Muscle of leg (tissue), 11 donors: ENCODE results near the gene MAMLD1. TPM values are rescaled to one million over a fixed set of nuclear protein-coding genes. Genes with fewer than 3 reads are reported as not detected.

Experiments
- DNase-seq: peaks from one replicate; pipeline ENCODE4 v3.0.0; 2013
- H3K27ac ChIP-seq: one replicate; pipeline ENCODE4 v1.5.1; 2013; ENCODE audit warnings: mild to moderate bottlenecking, low read length, control low read depth
- H3K27me3 ChIP-seq: one replicate; pipeline ENCODE4 v1.6.1; 2013; ENCODE audit warnings: low read length; ENCODE audit not compliant: control insufficient read depth, insufficient read depth
- H3K36me3 ChIP-seq: one replicate; pipeline ENCODE4 v1.6.1; 2013; ENCODE audit warnings: low read length; ENCODE audit not compliant: control insufficient read depth, insufficient read depth
- H3K4me1 ChIP-seq: one replicate; pipeline ENCODE4 v1.6.1; 2013; ENCODE audit warnings: low read length; ENCODE audit not compliant: control insufficient read depth, insufficient read depth
- H3K4me3 ChIP-seq: one replicate; pipeline ENCODE4 v1.5.1; 2013; ENCODE audit warnings: low read length, control low read depth
- H3K9me3 ChIP-seq: replicated peaks from 2 replicates; pipeline ENCODE4 v1.6.1; 2013; ENCODE audit warnings: low read depth, low read length; ENCODE audit not compliant: control insufficient read depth
- WGBS: methylation state at CpG from one replicate; pipeline ENCODE4 v1.1.5; 2013; ENCODE audit warnings: missing lambda C conversion rate; ENCODE audit not compliant: insufficient coverage; 5-methylcytosine and 5-hydroxymethylcytosine counted together
- polyA plus RNA-seq, 8 donors: library from polyadenylated mRNA; unstranded; fragments of 120-200 nt; gene quantifications; one replicate each; pipeline versions ENCODE4 v1.2.1 to v1.2.3, GENCODE V29; 2013; ENCODE audit warnings: inconsistent platforms in 1 of 8, low replicate concordance in 1 of 8; ENCODE audit not compliant: insufficient read length in 8 of 8, insufficient read depth in 1 of 8
- total RNA-seq: library from RNA; stranded (reverse); fragments of 120-200 nt; gene quantifications from one replicate; pipeline ENCODE4 v1.2.4, GENCODE V29; 2013

Gene MAMLD1
- total and polyA plus RNA-seq, 9 donors, result 4.4 to 21.0 (median 15.3) TPM

GRCh38 chrX:150377005-150377404, 13.9 kb downstream of the MAMLD1 start:
- Histone ChIP-seq H3K27ac (no peak overlapping the region), H3K9me3 (no peaks in the 10 kb centered on the region), H3K36me3 (no peaks in the 10 kb centered on the region), H3K4me3 (no peak overlapping the region), H3K27me3 (peaks cover 7% of the 10 kb centered on the region), H3K4me1 (no peaks in the 10 kb centered on the region)
- DNase-seq, result no peak
- WGBS, result 83% methylated on average over 2 of the region's 3 CpGs

GRCh38 chrX:150405006-150405405, 41.9 kb downstream of the MAMLD1 start:
- H3K27me3 ChIP-seq, result peaks cover 9% of the 10 kb centered on the region
- WGBS, result no CpG with 5 or more reads among the region's 1 CpG
- no peak overlapping the region for H3K4me3 ChIP-seq
- no peak overlapping the region for H3K27ac ChIP-seq
- DNase-seq, result no peak
- H3K9me3 ChIP-seq, result no peaks in the 10 kb centered on the region
- H3K4me1 ChIP-seq, result peaks cover 6% of the 10 kb centered on the region
- H3K36me3 ChIP-seq, result no peaks in the 10 kb centered on the region

- no CpG with 5 or more reads among the region's 4 CpGs for WGBS
These were observed 42.5 kb downstream of the MAMLD1 start for GRCh38 chrX:150405576-150405975.

GRCh38 chrX:150406596-150406995, 43.5 kb downstream of the MAMLD1 start:
- no CpG with 5 or more reads among the region's 6 CpGs for WGBS

More at GRCh38 chrX:150405576-150405975, 42.5 kb downstream of the MAMLD1 start:
- Histone ChIP-seq H3K36me3 (no peaks in the 10 kb centered on the region), H3K4me3 (no peak overlapping the region), H3K9me3 (no peaks in the 10 kb centered on the region), H3K27ac (no peak overlapping the region), H3K4me1 (peaks cover 6% of the 10 kb centered on the region), H3K27me3 (peaks cover 9% of the 10 kb centered on the region)
- DNase-seq, result no peak

GRCh38 chrX:150408007-150408406, 44.9 kb downstream of the MAMLD1 start:
- no peak for DNase-seq
- no peaks in the 10 kb centered on the region for H3K36me3 ChIP-seq
- peaks cover 12% of the 10 kb centered on the region for H3K4me1 ChIP-seq
- H3K9me3 ChIP-seq, result no peaks in the 10 kb centered on the region
- 44% methylated on average over 1 of the region's 5 CpGs for WGBS
- H3K27me3 ChIP-seq, result peaks cover 13% of the 10 kb centered on the region
- no peak overlapping the region for H3K27ac ChIP-seq
- no peak overlapping the region for H3K4me3 ChIP-seq

More at GRCh38 chrX:150406596-150406995, 43.5 kb downstream of the MAMLD1 start:
- no peak for DNase-seq
- H3K27ac ChIP-seq, result no peak overlapping the region
- H3K36me3 ChIP-seq, result no peaks in the 10 kb centered on the region
- H3K4me1 ChIP-seq, result peaks cover 11% of the 10 kb centered on the region
- no peaks in the 10 kb centered on the region for H3K9me3 ChIP-seq
- no peak overlapping the region for H3K4me3 ChIP-seq
- H3K27me3 ChIP-seq, result peaks cover 12% of the 10 kb centered on the region

GRCh38 chrX:150408561-150408960, 45.4 kb downstream of the MAMLD1 start:
- Histone ChIP-seq H3K9me3 (no peaks in the 10 kb centered on the region), H3K36me3 (no peaks in the 10 kb centered on the region), H3K27me3 (peaks cover 13% of the 10 kb centered on the region), H3K27ac (no peak overlapping the region), H3K4me3 (no peak overlapping the region), H3K4me1 (peaks cover 12% of the 10 kb centered on the region)
- 83% methylated on average over 2 of the region's 2 CpGs for WGBS
- no peak for DNase-seq

GRCh38 chrX:150409486-150409885, 46.4 kb downstream of the MAMLD1 start:
- H3K27me3 ChIP-seq, result peaks cover 13% of the 10 kb centered on the region
- peaks cover 12% of the 10 kb centered on the region for H3K4me1 ChIP-seq
- H3K27ac ChIP-seq, result no peak overlapping the region
- WGBS, result no CpG with 5 or more reads among the region's 3 CpGs
- H3K36me3 ChIP-seq, result no peaks in the 10 kb centered on the region
- no peaks in the 10 kb centered on the region for H3K9me3 ChIP-seq
- no peak for DNase-seq
- H3K4me3 ChIP-seq, result no peak overlapping the region

DNA sequence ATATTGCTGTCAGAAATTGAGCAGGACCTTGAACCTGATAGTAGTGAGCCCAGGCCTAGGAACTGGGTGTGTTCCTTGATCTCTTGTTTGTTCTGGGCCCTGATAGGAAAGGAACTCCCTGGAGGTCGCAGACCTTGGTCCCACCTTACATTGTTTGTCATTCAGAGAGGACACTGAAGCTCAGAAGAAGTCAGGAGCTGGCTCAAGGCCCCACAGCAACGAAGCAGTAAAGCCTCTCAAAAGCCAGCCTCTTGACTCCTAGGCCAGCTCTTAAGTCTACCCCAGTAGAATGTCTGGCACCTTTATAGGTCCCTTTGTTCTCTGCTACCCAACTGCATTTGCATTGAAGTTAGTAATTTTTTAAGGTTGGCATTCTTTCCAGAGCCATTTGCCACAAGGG, 46.8 kb downstream of the MAMLD1 start:
- no peak for DNase-seq
- Histone ChIP-seq H3K4me3 (no peak overlapping the region), H3K9me3 (no peaks in the 10 kb centered on the region), H3K27ac (no peak overlapping the region), H3K4me1 (peaks cover 12% of the 10 kb centered on the region), H3K36me3 (no peaks in the 10 kb centered on the region), H3K27me3 (peaks cover 13% of the 10 kb centered on the region)
- WGBS, result 56% methylated on average over 1 of the region's 2 CpGs

DNA sequence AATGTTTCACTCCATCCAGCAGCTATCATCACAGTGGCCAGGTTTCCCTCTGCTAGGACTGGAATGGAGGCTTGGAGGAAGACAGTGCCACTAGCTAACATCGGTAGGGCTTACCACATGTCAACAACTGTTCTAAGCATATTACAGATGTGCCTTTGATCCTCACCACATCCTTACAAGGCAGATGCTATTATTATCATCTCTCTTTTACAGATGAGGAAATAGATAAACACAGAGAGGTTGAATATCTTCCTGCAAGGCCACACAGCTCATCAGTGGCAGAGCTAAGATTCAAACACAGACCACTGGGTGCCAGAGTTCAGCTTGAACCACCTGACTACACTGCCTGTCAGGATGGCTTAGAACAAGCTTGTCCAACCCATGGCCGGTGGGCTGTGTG, 47.4 kb downstream of the MAMLD1 start:
- Histone ChIP-seq H3K27me3 (peaks cover 13% of the 10 kb centered on the region), H3K36me3 (no peaks in the 10 kb centered on the region), H3K27ac (no peak overlapping the region), H3K4me1 (peaks cover 9% of the 10 kb centered on the region), H3K4me3 (no peak overlapping the region), H3K9me3 (no peaks in the 10 kb centered on the region)
- no peak for DNase-seq
- WGBS, result no CpG with 5 or more reads among the region's 2 CpGs

- peaks cover 6% of the 10 kb centered on the region for H3K4me1 ChIP-seq
- no CpG with 5 or more reads among the region's 2 CpGs for WGBS
- H3K4me3 ChIP-seq, result no peak overlapping the region
- H3K36me3 ChIP-seq, result no peaks in the 10 kb centered on the region
- H3K9me3 ChIP-seq, result no peaks in the 10 kb centered on the region
- peaks cover 7% of the 10 kb centered on the region for H3K27me3 ChIP-seq
- no peak for DNase-seq
- H3K27ac ChIP-seq, result no peak overlapping the region
These were observed 48.5 kb downstream of the MAMLD1 start for GRCh38 chrX:150411656-150412055.

GRCh38 chrX:150414228-150414627, 51.1 kb downstream of the MAMLD1 start:
- H3K36me3 ChIP-seq, result no peaks in the 10 kb centered on the region
- peaks cover 6% of the 10 kb centered on the region for H3K4me1 ChIP-seq
- WGBS, result no CpG with 5 or more reads among the region's 2 CpGs
- H3K27ac ChIP-seq, result no peak overlapping the region
- DNase-seq, result no peak
- no peak overlapping the region for H3K4me3 ChIP-seq
- H3K9me3 ChIP-seq, result no peaks in the 10 kb centered on the region
- H3K27me3 ChIP-seq, result peaks cover 4% of the 10 kb centered on the region
